G401 (cell line): ENCODE results near the gene DRD4. TPM values are rescaled to one million over a fixed set of nuclear protein-coding genes. Genes with fewer than 3 reads are reported as not detected.
"Not testable (repeated sequence)": the region's sequence is repeated elsewhere in the genome, so short reads cannot be mapped to it uniquely, and the experiment has no call there.

Source experiments
- DNase-seq: peaks from one replicate; pipeline ENCODE4 v3.0.0-alpha.2; 2015; ENCODE audit warnings: low spot score
- in situ Hi-C: cut with HindIII; loops from 2 replicates; pipeline ENCODE4 v1.10.0; 2016; ENCODE audit warnings: low sequenced_read_pairs, mixed read lengths
- total RNA-seq: library from RNA; depleted of rRNA; stranded (reverse); fragments of >200 nt; shearing (Covaris generic); gene quantifications from 2 replicates; pipeline ENCODE4 v1.2.3, GENCODE V29; 2014

DRD4 gene
- total RNA-seq, 1 experiment from 2014 or later: not detected

DNA sequence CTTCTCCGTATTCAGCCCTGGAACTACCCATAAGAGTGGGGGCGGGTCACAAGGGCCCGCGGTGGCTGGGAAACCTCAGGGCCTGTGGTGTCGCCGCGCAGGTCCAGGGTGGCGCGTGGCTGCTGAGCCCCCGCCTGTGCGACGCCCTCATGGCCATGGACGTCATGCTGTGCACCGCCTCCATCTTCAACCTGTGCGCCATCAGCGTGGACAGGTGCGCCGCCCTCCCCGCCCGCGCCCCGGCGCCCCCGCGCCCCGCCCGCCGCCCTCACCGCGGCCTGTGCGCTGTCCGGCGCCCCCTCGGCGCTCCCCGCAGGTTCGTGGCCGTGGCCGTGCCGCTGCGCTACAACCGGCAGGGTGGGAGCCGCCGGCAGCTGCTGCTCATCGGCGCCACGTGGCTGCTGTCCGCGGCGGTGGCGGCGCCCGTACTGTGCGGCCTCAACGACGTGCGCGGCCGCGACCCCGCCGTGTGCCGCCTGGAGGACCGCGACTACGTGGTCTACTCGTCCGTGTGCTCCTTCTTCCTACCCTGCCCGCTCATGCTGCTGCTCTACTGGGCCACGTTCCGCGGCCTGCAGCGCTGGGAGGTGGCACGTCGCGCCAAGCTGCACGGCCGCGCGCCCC is 2.4 kb downstream of the DRD4 start:
- in situ Hi-C loops: no loop called here

DNA sequence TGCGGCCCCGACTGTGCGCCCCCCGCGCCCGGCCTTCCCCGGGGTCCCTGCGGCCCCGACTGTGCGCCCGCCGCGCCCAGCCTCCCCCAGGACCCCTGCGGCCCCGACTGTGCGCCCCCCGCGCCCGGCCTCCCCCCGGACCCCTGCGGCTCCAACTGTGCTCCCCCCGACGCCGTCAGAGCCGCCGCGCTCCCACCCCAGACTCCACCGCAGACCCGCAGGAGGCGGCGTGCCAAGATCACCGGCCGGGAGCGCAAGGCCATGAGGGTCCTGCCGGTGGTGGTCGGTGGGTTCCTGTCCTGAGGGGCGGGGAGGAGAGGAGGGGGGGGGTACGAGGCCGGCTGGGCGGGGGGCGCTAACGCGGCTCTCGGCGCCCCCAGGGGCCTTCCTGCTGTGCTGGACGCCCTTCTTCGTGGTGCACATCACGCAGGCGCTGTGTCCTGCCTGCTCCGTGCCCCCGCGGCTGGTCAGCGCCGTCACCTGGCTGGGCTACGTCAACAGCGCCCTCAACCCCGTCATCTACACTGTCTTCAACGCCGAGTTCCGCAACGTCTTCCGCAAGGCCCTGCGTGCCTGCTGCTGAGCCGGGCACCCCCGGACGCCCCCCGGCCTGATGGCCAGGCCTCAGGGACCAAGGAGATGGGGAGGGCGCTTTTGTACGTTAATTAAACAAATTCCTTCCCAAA is 3.1 kb downstream of the DRD4 start:
- DNase-seq: no peak
- in situ Hi-C loops: no loop called here

More for the DNA sequence above, 2.4 kb downstream of the DRD4 start:
- no peak for DNase-seq

DNA sequence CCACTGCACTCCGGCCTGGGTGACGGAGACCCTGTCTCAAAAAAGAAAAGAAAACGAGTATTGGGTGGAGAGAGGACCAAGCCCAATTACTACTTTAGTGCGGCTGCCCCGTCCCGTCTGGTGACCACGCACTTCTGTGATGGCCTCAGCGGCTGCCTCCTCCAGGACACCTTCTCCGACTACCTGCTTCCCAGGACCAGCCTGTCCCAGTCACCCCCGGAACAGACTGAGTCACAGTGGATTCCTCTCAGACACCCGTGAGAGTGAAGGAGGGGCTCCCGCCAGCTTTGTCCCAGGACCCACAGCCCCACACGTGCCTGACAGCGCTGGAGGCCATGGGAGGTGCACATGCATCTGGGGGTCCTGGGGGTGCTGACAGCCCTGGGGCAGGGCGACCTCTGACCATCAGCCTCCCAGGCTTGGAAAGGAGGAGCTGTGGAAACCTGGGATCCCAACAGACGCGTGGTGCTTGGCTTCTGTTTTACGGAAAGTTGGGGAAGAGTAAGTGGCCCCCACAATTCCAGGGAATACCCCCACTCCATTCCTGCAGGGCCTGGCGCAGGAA is 4.8 kb downstream of the DRD4 start:
- DNase-seq: no peak
- in situ Hi-C loops: no loop called here

DNA sequence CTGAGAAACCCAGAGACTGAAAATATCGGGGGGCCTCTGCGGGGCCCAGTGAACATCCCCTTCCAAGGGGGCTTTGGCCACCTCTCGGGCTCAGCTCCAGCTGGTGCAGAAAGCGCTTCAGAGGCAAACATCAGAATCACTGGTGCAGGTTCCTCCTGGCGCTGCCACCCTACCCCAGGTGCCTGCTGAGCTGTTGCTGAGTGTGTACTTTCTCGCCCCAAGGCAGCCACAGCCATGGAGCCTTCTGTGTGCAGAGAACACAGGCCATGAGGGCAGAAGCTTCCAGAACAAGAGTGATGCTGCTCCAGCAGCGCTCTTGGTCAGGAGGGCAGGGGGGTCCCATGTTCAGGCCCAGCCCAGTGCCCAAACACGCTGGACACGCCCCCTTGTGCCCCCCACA is 6.3 kb downstream of the DRD4 start:
- in situ Hi-C loops: no loop called here
- DNase-seq: no peak

DNA sequence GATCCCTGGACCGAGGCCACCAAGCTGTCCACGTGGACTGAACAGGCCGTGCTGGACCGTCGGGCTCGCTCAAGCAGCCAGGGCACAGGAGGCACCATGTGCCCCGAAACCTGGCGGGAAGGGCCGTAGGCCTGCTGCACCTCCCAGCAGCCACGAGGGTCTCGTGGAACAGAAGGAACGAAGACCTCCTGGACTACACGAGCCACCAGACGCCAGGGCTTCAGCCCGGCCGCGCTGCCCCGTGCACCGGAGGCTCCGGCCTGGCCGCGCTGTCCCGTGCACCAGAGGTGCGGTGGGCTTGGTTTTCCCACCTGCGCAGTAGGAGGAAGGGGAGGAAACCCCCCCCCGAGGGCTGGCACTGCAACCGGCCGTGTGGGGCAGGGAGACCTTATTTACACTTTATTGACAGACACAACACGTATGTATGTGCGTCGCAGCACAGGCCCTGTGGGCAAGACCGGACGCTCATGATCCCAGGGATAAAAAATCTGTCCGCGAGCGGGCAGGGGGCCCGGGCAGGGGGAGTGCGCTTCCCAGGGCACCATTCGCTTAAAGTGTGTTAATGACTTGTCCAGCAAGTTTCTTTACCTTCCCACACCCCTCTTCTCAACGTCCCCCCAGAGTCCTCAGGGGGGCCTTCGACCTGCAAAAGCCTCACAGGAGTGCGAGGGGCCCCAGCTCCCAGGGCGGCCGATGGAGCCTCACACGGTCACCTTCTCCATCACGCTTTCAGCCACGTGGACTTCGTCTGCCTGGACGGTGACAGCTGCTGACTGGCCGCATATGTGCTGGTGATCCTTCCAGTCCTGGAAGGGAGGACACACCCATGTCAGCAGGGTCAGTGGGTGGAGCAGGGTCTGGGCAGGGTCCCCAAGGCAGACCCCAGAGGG is 7.0 kb downstream of the DRD4 start:
- in situ Hi-C loops: no loop called here
- DNase-seq: no peak

DNA sequence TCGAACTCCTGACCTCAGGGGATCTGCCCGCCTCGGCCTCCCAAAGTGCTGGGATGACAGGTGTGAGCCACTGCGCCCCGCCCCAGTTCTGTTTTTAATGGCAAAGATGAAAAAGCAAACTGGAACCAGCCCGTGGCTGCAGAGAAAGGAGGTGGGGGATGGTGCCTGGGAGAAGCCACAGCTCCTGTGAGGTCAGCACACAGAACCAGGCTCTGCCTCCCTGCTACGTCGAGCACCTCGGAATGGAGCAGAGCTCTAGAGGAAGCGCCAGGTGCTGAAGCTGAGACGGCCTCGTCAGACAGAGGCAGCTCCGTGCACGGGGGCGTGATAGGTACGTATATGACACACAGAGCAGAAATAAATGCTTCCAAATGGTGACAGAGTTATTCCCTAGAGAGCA is 8.5 kb downstream of the DRD4 start:
- in situ Hi-C loops: no loop called here
- DNase-seq: no peak

DNA sequence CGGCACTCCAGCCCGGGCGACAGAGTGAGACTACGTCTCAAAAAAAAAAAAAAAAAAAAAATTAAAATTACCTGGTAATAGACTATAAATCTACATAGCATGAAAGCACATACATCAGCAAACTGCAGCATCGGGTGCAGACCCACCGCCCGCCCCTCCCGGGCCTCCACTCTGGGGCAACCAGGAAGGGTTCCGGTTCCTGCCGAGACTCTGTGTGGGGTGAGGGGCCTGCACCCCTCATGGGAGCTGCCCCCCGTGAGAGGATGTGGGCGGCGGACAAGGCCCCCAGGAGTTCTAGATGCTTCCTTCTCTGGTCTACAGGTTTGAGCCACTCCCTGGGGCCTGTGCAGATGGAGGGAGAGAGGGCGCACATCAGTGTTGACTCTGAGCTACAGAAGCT is 9.1 kb downstream of the DRD4 start:
- in situ Hi-C loops: no loop called here

DNA sequence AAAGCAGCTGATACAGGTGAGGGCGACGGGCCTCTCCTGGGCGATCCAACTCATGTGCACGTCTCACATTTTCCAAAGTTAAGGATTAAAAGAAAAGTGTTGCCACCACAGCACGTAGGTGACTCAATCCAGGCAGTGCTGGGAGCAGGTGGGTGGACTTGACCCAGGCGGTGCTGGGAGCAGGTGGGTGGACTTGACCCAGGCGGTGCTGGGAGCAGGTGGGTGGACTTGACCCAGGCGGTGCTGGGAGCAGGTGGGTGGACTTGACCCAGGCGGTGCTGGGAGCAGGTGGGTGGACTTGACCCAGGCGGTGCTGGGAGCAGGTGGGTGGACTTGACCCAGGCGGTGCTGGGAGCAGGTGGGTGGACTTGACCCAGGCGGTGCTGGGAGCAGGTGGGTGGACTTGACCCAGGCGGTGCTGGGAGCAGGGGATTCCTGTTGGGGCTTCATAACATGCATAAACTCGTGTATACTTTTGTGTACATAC is 10.6 kb downstream of the DRD4 start:
- in situ Hi-C loops, DNase-seq: not testable (repeated sequence)

More for the DNA sequence above, 9.1 kb downstream of the DRD4 start:
- no peak for DNase-seq

DNA sequence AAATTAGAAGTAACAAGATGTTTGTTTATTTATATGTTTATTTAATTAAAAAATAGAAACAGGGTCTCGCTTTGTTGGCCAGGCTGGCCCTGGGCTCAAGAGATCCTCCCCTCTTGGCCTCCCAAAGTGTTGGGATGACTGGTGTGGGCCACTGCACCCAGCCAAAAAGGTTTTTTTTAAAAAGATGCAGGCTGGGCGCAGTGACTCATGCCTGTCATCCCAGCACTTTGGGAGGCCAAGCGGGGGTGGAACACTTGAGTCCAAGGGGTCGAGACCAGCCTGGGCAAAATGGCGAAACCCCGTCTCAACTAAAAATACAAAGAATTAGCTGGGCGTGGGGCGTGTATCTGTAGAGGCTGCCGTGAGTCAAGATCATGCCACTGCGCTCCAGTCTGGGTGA is 13.4 kb downstream of the DRD4 start:
- no peak for DNase-seq
- in situ Hi-C loops: loop anchor here (25.0 kb wide), 1 partner anchor 112 kb away; no protein-coding TSS in a partner anchor

DNA sequence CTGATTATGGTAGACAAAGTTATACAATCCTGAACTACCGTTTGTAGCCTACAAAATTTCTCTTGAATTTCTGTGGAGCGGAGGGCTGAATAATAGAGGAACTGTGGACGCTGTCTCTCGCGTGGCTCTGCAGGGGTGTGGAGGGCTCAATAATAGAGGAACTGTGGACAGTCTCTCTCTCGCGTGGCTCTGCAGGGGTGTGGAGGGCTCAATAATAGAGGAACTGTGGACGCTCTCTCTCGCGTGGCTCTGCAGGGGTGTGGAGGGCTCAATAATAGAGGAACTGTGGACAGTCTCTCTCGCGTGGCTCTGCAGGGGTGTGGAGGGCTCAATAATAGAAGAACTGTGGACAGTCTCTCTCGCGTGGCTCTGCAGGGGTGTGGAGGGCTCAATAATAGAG is 16.1 kb downstream of the DRD4 start:
- DNase-seq: not testable (repeated sequence)
- in situ Hi-C loops: loop anchor here (25.0 kb wide), 1 partner anchor 109 kb away; no protein-coding TSS in a partner anchor

DNA sequence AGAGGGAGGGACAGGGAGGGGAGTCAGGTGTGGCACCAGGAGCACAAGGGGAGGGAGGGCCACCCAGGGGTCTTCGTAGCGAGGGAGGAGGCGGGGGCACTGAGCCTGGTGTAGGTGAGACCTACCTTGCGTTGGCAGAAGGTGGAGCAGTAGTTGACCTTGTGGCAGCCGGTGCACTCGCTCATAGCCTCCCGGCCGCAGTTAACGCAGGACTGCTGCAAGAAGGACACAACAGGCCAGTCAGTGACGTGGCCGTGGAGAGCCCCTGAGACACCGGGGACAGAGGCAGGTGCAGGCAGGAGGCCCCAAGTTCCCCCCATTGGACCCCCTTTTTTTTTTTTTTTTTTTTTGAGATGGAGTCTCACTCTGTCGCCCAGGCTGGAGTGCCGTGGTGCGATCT is 16.8 kb downstream of the DRD4 start:
- in situ Hi-C loops: loop anchor here (25.0 kb wide), 1 partner anchor 108 kb away; no protein-coding TSS in a partner anchor

DNA sequence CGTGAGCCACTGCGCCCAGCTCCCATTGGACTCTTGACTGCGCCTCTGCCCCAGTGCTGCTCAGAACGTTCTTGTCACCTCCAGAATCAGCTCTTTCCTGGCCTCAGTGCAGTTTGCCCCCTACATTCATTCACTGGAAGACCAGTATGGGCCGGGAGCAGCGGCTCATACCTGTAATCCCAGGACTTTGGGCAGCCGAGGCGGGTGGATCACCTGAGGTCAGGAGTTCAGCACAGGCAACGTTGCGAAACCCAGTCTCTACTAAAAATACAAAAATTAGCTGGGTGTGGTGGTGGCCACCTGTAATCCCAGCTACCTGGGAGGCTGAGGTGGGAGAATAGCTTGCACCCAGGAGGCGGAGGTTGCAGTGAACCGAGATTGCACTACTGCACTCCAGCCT is 17.4 kb downstream of the DRD4 start:
- in situ Hi-C loops: loop anchor here (25.0 kb wide), 1 partner anchor 108 kb away; no protein-coding TSS in a partner anchor
- DNase-seq: not testable (repeated sequence)

More for the DNA sequence above, 16.8 kb downstream of the DRD4 start:
- no peak for DNase-seq

DNA sequence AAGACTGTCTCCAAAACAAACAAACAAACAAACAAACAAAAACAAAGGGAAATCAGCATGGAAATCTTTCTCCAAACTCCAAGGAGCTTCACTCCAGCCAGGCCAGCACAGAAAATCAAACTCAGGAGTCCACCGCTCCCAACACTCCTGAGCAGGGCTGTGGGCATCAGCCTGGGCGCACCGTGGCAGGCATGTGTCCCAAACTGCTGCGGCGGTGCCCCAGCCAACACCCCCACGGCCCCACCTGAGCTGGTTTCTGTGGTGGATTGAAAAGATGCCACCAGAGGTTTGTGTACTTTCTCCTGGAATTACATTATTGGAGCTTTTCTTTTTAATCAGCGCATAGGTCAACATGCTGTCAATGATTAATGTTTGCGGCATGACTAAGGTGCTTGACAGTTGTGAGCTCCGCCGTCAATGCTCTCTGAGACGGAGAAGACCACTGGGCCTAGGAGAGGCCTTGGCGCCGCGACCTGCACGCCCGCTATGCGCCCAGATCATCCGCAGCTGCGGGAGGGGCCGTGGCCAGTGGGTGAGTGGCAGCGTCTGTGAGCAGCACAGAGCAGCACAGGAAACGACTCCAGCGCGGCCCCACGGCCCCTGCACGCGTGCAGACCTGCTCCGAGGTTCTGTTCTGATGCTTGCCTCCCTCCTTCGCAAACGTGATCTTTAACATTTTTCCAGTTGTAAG is 18.1 kb downstream of the DRD4 start:
- in situ Hi-C loops: loop anchor here (25.0 kb wide), 1 partner anchor 107 kb away; no protein-coding TSS in a partner anchor
- DNase-seq: no peak

DNA sequence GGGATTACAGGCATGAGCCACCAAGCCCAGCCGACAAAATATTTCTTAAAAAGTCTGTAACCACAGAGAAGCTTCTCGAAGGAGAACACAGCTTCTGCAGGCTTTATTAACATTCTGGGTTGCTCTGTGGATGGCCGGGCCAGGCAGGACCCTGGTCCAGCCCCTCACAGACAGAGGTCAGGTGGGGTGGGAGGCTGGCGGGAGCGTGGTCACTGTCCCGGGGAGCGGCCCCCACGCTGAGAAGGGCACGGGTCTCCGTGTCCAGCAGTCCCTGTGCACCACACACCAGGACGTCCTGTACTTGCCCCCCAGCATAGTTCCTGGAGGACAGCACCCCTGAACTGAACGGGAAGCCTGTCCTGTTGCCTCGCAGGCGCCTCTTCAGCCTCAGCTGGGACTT is 19.4 kb downstream of the DRD4 start:
- DNase-seq: no peak
- in situ Hi-C loops: loop anchor here (25.0 kb wide), 1 partner anchor 106 kb away; no protein-coding TSS in a partner anchor

DNA sequence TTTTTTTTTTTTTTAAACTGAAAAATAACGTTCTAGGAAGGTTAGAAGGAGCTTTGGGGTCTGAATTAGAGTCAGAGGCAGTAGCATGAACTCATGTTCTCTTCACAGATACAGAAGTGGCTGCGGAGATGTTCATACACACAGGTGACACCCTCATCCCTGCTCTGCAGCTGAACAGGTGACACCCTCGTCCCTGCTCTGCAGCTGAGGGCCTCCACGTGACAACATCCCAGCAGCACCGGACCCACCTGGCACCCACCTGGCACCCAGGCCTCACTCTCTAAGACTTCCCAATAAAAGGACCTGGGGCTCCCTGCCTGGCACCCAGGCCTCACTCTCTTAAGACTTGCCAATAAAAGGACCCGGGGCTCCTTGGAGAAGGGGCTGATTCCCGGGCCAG is 19.8 kb downstream of the DRD4 start:
- in situ Hi-C loops: loop anchor here (25.0 kb wide), 1 partner anchor 105 kb away; no protein-coding TSS in a partner anchor
- DNase-seq: no peak

DNA sequence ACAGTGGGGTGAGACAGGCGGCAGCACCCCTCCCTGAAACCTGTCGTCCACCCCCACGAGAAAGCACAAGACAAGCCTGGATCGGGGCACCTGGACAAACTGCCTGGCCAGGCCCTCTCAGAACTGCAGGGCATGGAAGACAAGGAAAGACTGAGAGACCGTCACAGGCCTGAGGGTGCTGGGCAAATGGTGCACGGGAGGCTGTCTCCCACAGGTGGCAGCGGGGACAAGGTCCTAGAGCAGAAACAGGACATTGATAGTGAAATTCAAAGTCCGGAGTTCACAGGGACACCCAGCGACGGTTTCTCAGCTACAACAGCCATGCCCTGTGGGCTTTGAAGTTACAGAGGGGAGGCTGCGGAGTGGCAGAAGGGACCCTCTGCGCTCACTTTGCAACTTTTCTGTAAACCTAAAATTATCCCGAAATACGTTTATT is 20.6 kb downstream of the DRD4 start:
- in situ Hi-C loops: loop anchor here (25.0 kb wide), 1 partner anchor 105 kb away; no protein-coding TSS in a partner anchor
- DNase-seq: no peak

DNA sequence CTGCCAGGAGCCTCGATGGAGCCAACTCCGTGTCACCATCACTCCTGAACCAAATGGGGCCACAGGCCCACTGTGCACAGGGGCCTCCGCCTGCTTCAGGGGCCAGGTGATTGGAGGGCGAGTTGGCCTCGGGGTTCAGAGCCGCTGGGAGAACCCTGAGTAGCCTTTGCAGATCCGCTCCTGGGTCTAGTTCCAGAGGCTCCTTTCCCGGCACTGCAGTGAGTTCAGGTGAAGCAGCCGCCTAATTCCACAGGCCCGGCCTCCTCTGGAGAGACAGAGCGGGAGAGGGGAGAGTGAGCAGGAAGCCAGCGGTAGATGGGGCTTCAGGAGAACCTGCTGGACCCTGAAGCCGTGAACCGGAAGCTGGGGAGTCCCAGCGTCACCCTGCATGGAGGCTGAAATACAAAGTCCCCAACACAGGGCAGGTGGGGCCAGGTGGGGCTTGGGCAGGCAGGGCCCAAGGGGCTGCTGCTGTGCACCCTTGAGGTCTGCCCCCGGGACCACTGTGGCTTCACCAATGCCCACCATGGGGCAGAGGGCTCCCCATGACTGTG is 22.5 kb downstream of the DRD4 start:
- in situ Hi-C loops: loop anchor here (25.0 kb wide), 1 partner anchor 103 kb away; no protein-coding TSS in a partner anchor
- no peak for DNase-seq

DNA sequence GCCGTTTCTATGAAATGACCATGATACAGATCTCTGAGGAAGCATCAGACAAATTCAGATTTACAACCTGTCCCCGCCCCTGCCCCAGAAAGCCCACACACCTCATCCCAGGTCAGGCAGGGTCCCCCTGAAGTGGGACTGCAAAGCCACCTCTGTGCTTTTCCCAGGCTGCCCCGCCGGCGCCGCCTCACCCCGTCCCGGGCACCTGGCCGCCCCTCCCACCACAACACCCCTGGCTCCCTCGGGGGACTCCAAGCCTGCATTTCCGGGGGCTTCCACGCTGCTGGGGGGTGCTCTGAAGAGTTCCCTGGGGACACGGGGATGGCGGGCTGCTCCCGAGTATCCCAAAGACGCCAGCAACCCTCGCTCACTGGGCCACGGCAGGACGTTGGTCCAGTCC is 23.2 kb downstream of the DRD4 start:
- in situ Hi-C loops: loop anchor here (25.0 kb wide), 1 partner anchor 102 kb away; no protein-coding TSS in a partner anchor
- no peak for DNase-seq
